IMR-90 (cell line): ENCODE results near the gene DOCK4. TPM values are rescaled to one million over a fixed set of nuclear protein-coding genes. Genes with fewer than 3 reads are reported as not detected.
A peak's percentile ranks its signal among the peaks of the same experiment; 100 is the strongest.

Experiments used
- ATAC-seq: fragments of 200-7000 bp; cut with Tn5 transposase; 2 replicates; pipeline ENCODE4 v1.9.1; 2020; ENCODE audit warnings: low read depth, mild to moderate bottlenecking, moderate library complexity
- BruUV-seq: library from RNA; stranded (reverse); fragments of 400-500 nt; replicated peaks from 2 replicates; lab custom pipeline; 2021; lab: Mats Ljungman, UMichigan
- CTCF ChIA-PET: fragments of 300-600 bp; formaldehyde crosslinking; extraction: SDS; loops from one replicate; lab custom pipeline; 2021; ENCODE audit warnings: antibody characterized with exemption; lab: Yijun Ruan, JAX
- POLR2A ChIA-PET: fragments of 300-600 bp; sonication (Branson Sonifier 250); formaldehyde crosslinking; loops from one replicate; lab custom pipeline; 2022; ENCODE audit warnings: antibody characterized with exemption; ENCODE audit not compliant: unreplicated experiment; lab: Charles Lee
- DNase-seq: peaks from one replicate; pipeline ENCODE4 v3.0.0; 2013
- H2AFZ ChIP-seq: replicated peaks from 2 replicates; pipeline ENCODE3; 2013; ENCODE audit warnings: low read length, mild to moderate bottlenecking; ENCODE audit not compliant: poor library complexity
- H2AK5ac ChIP-seq: 2 replicates; pipeline ENCODE4 v1.6.1; 2013; ENCODE audit warnings: low read depth, low read length, inconsistent platforms
- H2AK9ac ChIP-seq: replicated peaks from 2 replicates; pipeline ENCODE3; 2013; ENCODE audit warnings: mild to moderate bottlenecking, low read depth, low read length, moderate library complexity; ENCODE audit not compliant: poor library complexity
- H2BK120ac ChIP-seq: 2 replicates; pipeline ENCODE4 v1.6.1; 2013; ENCODE audit warnings: low read depth, low read length, inconsistent platforms
- H2BK15ac ChIP-seq: 3 replicates; pipeline ENCODE4 v1.6.1; 2013; ENCODE audit warnings: low read depth, low read length, inconsistent platforms
- H2BK20ac ChIP-seq: 2 replicates; pipeline ENCODE4 v1.6.1; 2013; ENCODE audit warnings: low read depth, mild to moderate bottlenecking, inconsistent platforms, low read length, moderate library complexity
- H2BK5ac ChIP-seq: 2 replicates; pipeline ENCODE4 v1.6.1; 2013; ENCODE audit warnings: mild to moderate bottlenecking, low read depth, low read length, inconsistent platforms; ENCODE audit not compliant: poor library complexity, severe bottlenecking
- H3K14ac ChIP-seq: replicated peaks from 2 replicates; pipeline ENCODE4 v1.6.1; 2013; ENCODE audit warnings: low read depth, low read length, inconsistent platforms
- H3K18ac ChIP-seq: 2 replicates; pipeline ENCODE4 v1.6.1; 2013; ENCODE audit warnings: low read depth, low read length, control low read depth
- H3K23ac ChIP-seq: 2 replicates; pipeline ENCODE4 v1.6.1; 2013; ENCODE audit warnings: low read depth, low read length, inconsistent platforms
- H3K27ac ChIP-seq: 2 replicates; pipeline ENCODE4 v1.5.1; 2013; ENCODE audit warnings: mild to moderate bottlenecking, control low read depth, low read length; ENCODE audit not compliant: insufficient read depth
- H3K27me3 ChIP-seq: 2 replicates; pipeline ENCODE4 v1.6.1; 2013; ENCODE audit warnings: low read length; ENCODE audit not compliant: control insufficient read depth, insufficient read depth
- H3K36me3 ChIP-seq: 2 replicates; pipeline ENCODE4 v1.6.1; 2013; ENCODE audit warnings: low read length, mixed read lengths; ENCODE audit not compliant: control insufficient read depth, insufficient read depth
- H3K4ac ChIP-seq: 2 replicates; pipeline ENCODE4 v1.6.1; 2013; ENCODE audit warnings: low read depth, low read length, inconsistent platforms
- H3K4me1 ChIP-seq: 2 replicates; pipeline ENCODE4 v1.6.1; 2013; ENCODE audit warnings: low read length, mixed read lengths; ENCODE audit not compliant: control insufficient read depth, insufficient read depth
- H3K4me2 ChIP-seq: 2 replicates; pipeline ENCODE4 v1.6.1; 2013; ENCODE audit warnings: low read depth, mild to moderate bottlenecking, control low read depth, low read length, moderate library complexity
- H3K4me3 ChIP-seq: 2 replicates; pipeline ENCODE4 v1.5.1; 2013; ENCODE audit warnings: low read depth, mild to moderate bottlenecking, control low read depth, low read length, moderate library complexity; ENCODE audit not compliant: insufficient read depth
- H3K56ac ChIP-seq: 2 replicates; pipeline ENCODE4 v1.6.1; 2013; ENCODE audit warnings: low read length, inconsistent platforms; ENCODE audit not compliant: insufficient read depth; ENCODE audit errors: extremely low read depth
- H3K79me1 ChIP-seq, 2 experiments: 2 replicates each; pipeline ENCODE4 v1.6.1; 2013; ENCODE audit warnings: low read length in 2 of 2, inconsistent platforms in 1 of 2, low read depth in 1 of 2
- H3K9ac ChIP-seq: 2 replicates; pipeline ENCODE4 v1.6.1; 2013; ENCODE audit warnings: low read depth, low read length, control low read depth
- H3K9me1 ChIP-seq: 2 replicates; pipeline ENCODE4 v1.6.1; 2013; ENCODE audit warnings: low read length, inconsistent platforms; ENCODE audit not compliant: insufficient read depth
- H3K9me3 ChIP-seq: 2 replicates; pipeline ENCODE4 v1.6.1; 2013; ENCODE audit warnings: low read length; ENCODE audit not compliant: control insufficient read depth, insufficient read depth
- H4K20me1 ChIP-seq: 2 replicates; pipeline ENCODE4 v1.6.1; 2013; ENCODE audit warnings: low read length, inconsistent platforms; ENCODE audit not compliant: insufficient read depth
- H4K5ac ChIP-seq: 2 replicates; pipeline ENCODE4 v1.6.1; 2013; ENCODE audit warnings: mild to moderate bottlenecking, low read depth, low read length, control low read depth
- H4K8ac ChIP-seq, 2 experiments: 2 replicates each; pipeline ENCODE4 v1.6.1; 2013; ENCODE audit warnings: low read depth in 2 of 2, low read length in 2 of 2, control low read depth in 1 of 2, inconsistent platforms in 1 of 2
- H4K91ac ChIP-seq: 2 replicates; pipeline ENCODE4 v1.6.1; 2013; ENCODE audit warnings: low read depth, low read length, inconsistent platforms; ENCODE audit not compliant: insufficient read depth
- BHLHE40 ChIP-seq: fragments of 150-350 bp; IDR thresholded peaks from 2 replicates; pipeline ENCODE4 v1.6.1; 2016; ENCODE audit warnings: mild to moderate bottlenecking, low read depth, low read length
- MAFK ChIP-seq: IDR thresholded peaks from 2 replicates; pipeline ENCODE4 v1.6.1; 2012; ENCODE audit warnings: low read depth, low read length, improper control_type of control experiment
- MXI1 ChIP-seq: IDR thresholded peaks from 2 replicates; pipeline ENCODE4 v1.6.1; 2012; ENCODE audit warnings: low read depth, mild to moderate bottlenecking, low read length, moderate library complexity, borderline replicate concordance
- RAD21 ChIP-seq: IDR thresholded peaks from 2 replicates; pipeline ENCODE4 v1.6.1; 2012; ENCODE audit warnings: low read length, improper control_type of control experiment
- SMC3 ChIP-seq: fragments of 150-350 bp; IDR thresholded peaks from 2 replicates; pipeline ENCODE4 v1.6.1; 2016; ENCODE audit warnings: low read depth, mild to moderate bottlenecking, antibody characterized with exemption, low read length, moderate library complexity
- WGBS, 2 experiments: methylation state at CpG; one replicate each; pipeline versions ENCODE4 v1.1.5 to v1.1.7; 2013; ENCODE audit warnings: missing lambda C conversion rate in 2 of 2; ENCODE audit not compliant: insufficient read length in 1 of 2; ENCODE audit errors: extremely low coverage in 2 of 2; 5-methylcytosine and 5-hydroxymethylcytosine counted together
- dilution Hi-C: fragments of 300-500 bp; cut with HindIII; formaldehyde crosslinking; loops from one replicate; pipeline ENCODE4 v1.14.3; 2018; ENCODE audit warnings: low sequenced_read_pairs; ENCODE audit not compliant: unreplicated experiment
- in situ Hi-C: fragments of 300-500 bp; cut with MboI; formaldehyde crosslinking; loops from 3 replicates; pipeline ENCODE4 v1.14.3; 2019; ENCODE audit warnings: low sequenced_read_pairs, inconsistent platforms, mixed read lengths
- intact Hi-C: fragments of 100-400 bp; cut with micrococcal nuclease; formaldehyde crosslinking; loops from 2 replicates; pipeline ENCODE4 v1.10.0; 2022
- polyA plus RNA-seq, 3 experiments: library from polyadenylated mRNA; depleted of rRNA; stranded (reverse); fragments of >200 nt; gene quantifications; 2 replicates each; pipeline ENCODE4 v1.2.3, GENCODE V29; 2012; ENCODE audit warnings: low replicate concordance in 1 of 3
- total RNA-seq: library from RNA; depleted of rRNA; stranded (reverse); fragments of >200 nt; gene quantifications from 2 replicates; pipeline ENCODE4 v1.2.3, GENCODE V29; 2012
- TF ChIP-seq, protein P1 (sequence below): fragments of 150-350 bp; IDR thresholded peaks from 2 replicates; pipeline ENCODE4 v1.6.1; 2016; ENCODE audit warnings: low read depth, mild to moderate bottlenecking, low read length, moderate library complexity, borderline replicate concordance
- TF ChIP-seq, protein P2 (sequence below): conservative IDR thresholded peaks from 2 replicates; pipeline ENCODE4 v1.5.1; 2012; ENCODE audit warnings: mild to moderate bottlenecking, low read depth, low read length, improper control_type of control experiment

DOCK4 gene
- total and polyA plus RNA-seq, 2 of the 4 experiments (the other 2 are of a cell fraction): 4.4 to 12.2 TPM

DNA sequence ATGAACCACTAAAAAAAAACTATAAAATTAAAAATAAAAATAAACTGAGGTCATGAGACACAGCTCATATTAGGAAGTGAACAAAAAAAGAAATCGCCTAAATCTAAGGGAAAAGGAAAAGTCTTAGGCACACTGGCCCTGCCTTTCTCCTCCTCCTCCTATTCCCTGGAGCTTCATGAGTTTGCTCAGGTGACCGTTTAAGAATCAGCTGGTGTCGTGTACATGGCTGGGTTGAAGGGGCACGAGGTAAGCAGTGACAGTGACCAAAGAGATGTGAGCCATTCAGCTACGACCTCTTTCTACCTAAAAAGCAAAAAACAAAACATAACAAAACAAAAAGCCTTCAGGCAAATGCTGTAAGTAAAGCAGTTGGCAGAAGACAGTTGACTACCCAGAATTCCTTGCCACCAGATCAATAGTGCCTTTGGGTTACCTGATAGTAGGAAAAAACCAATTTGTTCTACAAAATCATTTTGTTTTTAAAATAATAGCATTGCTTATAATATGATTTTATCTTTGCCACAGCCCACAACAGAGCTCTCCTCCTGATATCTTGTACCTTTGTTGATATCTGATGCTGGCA lies 135.4 kb downstream of the DOCK4 start:
- peaks cover 5% of the 10 kb centered on the region for H3K4me1 ChIP-seq
- no peaks in the 10 kb centered on the region for H3K27me3 ChIP-seq
- no peak overlapping the region for H3K23ac ChIP-seq
- H4K8ac ChIP-seq: no peak overlapping the region
- H3K56ac ChIP-seq: no peak overlapping the region
- no peak overlapping the region for H3K27ac ChIP-seq
- no peak overlapping the region for H3K18ac ChIP-seq
- in situ Hi-C loops (no loop called here), dilution Hi-C loops (no loop called here), intact Hi-C loops (loop anchor here (10.0 kb wide), 1 partner anchor 344 kb away; no protein-coding TSS in a partner anchor)
- BruUV-seq: no TSS peak
- H2AK5ac ChIP-seq: peak overlapping the region; percentile 77; the same call in 1 of the 2 replicates
- H4K91ac ChIP-seq: no peak overlapping the region; the same call in 1 of the 2 replicates
- no CpG with 5 or more reads among the region's 5 CpGs for WGBS, 2 experiments
- peak overlapping the region; percentile 48; the same call in 1 of the 2 replicates for H3K14ac ChIP-seq
- H3K9ac ChIP-seq: no peak overlapping the region
- no peak overlapping the region for H3K4ac ChIP-seq
- H2AK9ac ChIP-seq: no peak overlapping the region
- H2BK20ac ChIP-seq: no peak overlapping the region
- H3K4me3 ChIP-seq: no peak overlapping the region
- no peak overlapping the region for H2BK15ac ChIP-seq
- H3K4me2 ChIP-seq: no peak overlapping the region
- H3K79me1 ChIP-seq: peaks cover 9 to 26% of the 10 kb centered on the region in 2 experiments; a peak in 2 of 4 replicates
- TF ChIP-seq MXI1 (no peak), BHLHE40 (no peak), RAD21 (no peak), MAFK (no peak), SMC3 (no peak)
- TF ChIP-seq, protein P1, sequence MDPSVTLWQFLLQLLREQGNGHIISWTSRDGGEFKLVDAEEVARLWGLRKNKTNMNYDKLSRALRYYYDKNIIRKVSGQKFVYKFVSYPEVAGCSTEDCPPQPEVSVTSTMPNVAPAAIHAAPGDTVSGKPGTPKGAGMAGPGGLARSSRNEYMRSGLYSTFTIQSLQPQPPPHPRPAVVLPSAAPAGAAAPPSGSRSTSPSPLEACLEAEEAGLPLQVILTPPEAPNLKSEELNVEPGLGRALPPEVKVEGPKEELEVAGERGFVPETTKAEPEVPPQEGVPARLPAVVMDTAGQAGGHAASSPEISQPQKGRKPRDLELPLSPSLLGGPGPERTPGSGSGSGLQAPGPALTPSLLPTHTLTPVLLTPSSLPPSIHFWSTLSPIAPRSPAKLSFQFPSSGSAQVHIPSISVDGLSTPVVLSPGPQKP: no peak
- TF ChIP-seq, protein P2, sequence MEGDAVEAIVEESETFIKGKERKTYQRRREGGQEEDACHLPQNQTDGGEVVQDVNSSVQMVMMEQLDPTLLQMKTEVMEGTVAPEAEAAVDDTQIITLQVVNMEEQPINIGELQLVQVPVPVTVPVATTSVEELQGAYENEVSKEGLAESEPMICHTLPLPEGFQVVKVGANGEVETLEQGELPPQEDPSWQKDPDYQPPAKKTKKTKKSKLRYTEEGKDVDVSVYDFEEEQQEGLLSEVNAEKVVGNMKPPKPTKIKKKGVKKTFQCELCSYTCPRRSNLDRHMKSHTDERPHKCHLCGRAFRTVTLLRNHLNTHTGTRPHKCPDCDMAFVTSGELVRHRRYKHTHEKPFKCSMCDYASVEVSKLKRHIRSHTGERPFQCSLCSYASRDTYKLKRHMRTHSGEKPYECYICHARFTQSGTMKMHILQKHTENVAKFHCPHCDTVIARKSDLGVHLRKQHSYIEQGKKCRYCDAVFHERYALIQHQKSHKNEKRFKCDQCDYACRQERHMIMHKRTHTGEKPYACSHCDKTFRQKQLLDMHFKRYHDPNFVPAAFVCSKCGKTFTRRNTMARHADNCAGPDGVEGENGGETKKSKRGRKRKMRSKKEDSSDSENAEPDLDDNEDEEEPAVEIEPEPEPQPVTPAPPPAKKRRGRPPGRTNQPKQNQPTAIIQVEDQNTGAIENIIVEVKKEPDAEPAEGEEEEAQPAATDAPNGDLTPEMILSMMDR: no peak
- H3K9me3 ChIP-seq: peaks cover 4% of the 10 kb centered on the region
- H4K20me1 ChIP-seq: no peaks in the 10 kb centered on the region; the same call in 1 of the 2 replicates
- no peak overlapping the region for H2AFZ ChIP-seq
- ATAC-seq: no peak
- peaks cover 3% of the 10 kb centered on the region; the same call in 1 of the 2 replicates for H3K9me1 ChIP-seq
- ChIA-PET POLR2A (no interaction called here), CTCF (no interaction called here)
- no peak overlapping the region for H2BK5ac ChIP-seq
- H2BK120ac ChIP-seq: no peak overlapping the region
- H3K36me3 ChIP-seq: no peaks in the 10 kb centered on the region
- no peak for DNase-seq
- H4K5ac ChIP-seq: no peak overlapping the region
